GM12873 (cell line): Measurements from ENCODE around the gene EXD3.

Experiments
- TF ChIP-seq, protein P1 (sequence below): IDR thresholded peaks from 2 replicates; pipeline ENCODE4 v1.5.1; 2012; ENCODE audit warnings: low read depth, mild to moderate bottlenecking, moderate library complexity, low read length, control low read depth; ENCODE audit not compliant: insufficient read depth; ENCODE audit errors: missing control alignments

EXD3 gene

GRCh38 chr9:137354845-137355760 is 67.9 kb downstream of the EXD3 start:
- TF ChIP-seq, protein P1, sequence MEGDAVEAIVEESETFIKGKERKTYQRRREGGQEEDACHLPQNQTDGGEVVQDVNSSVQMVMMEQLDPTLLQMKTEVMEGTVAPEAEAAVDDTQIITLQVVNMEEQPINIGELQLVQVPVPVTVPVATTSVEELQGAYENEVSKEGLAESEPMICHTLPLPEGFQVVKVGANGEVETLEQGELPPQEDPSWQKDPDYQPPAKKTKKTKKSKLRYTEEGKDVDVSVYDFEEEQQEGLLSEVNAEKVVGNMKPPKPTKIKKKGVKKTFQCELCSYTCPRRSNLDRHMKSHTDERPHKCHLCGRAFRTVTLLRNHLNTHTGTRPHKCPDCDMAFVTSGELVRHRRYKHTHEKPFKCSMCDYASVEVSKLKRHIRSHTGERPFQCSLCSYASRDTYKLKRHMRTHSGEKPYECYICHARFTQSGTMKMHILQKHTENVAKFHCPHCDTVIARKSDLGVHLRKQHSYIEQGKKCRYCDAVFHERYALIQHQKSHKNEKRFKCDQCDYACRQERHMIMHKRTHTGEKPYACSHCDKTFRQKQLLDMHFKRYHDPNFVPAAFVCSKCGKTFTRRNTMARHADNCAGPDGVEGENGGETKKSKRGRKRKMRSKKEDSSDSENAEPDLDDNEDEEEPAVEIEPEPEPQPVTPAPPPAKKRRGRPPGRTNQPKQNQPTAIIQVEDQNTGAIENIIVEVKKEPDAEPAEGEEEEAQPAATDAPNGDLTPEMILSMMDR: no peak

GRCh38 chr9:137354153-137354844 is 68.7 kb downstream of the EXD3 start:
- TF ChIP-seq, protein P1: no peak

DNA sequence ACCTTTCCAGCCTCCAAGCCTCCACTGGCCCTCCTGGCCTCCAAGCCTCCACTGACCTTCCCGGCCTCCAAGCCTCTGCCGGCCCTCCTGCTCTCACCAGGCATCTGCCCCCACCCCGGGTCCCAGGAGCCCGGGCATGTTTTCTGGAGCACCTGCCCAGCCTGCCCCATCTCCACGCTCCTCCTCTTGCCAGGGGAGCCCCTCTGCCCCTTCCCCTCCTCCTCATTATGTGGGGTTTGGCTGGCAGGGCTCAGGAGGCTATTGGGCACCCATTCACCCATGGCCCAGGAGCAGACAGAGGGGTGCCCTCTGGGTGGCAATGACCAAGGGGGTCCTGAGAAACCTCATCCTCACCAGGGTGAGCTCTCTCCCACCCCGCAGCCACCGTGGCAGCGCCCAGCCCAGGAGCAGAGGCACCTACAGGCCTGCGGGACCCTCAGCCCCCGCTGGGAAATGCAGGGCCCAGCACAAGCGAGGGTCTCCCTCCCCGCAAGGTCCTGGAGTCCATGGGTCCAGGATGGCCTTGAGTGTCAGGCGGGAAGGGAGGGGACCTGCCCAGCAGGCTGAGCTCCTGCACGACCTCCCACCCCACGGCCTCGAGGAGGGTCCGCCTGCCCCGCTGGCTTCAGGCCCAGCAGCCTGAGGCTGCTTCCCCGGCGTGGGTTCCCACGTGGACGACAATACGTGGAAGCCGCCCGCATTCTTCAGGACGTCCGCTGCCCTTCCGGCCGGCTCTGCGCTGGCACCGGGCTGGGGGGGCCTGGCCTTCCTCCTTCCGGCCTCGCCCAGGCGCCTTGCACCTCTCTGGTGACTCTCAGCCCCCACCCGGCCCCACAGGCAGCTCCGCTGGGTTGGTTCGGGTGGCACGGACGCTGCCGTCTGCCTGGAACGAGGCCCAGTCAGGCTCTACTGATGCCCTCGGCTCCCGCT is 69.5 kb downstream of the EXD3 start:
- TF ChIP-seq, protein P1: no peak

GRCh38 chr9:137352511-137353222 is 70.3 kb downstream of the EXD3 start:
- TF ChIP-seq, protein P1: no peak

DNA sequence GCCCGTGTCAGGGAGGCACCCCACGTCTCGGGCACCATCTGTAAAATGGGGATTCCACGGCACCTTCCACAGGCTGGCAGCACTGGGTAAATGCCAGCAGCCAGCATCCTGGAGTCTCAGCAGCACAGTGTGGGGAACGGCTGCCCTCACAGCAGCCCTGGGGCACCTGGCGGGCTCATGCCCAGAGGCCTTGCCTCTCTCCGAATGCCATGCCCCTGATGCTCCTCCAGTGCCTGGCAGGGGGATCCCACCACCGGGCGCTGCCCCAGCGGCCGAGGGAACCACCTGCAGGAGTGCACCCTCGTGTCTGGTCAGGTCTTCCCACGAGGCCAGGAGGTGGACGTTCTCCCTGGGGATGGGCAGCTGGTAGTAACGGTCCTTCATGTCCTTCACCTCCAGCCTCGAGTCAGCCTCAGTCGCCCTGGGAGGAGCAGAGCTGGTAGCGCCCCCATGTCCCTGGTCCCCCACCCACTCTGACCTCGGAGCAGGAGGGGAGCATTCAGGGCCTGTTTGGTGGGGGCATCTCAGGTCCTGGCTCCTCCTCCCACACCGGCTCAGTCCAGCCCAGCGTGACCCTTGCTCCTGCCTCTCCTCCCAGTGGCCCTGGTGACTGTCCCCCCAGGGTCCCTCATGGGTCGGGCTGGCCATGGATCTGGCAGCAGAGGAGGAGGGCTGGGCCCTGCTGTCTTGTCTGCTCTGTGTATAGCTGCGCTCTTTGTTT is 71.0 kb downstream of the EXD3 start:
- TF ChIP-seq, protein P1: no peak
